ENCODE measurements around the gene GPR61. TPM values are rescaled to one million over a fixed set of nuclear protein-coding genes. Genes with fewer than 3 reads are reported as not detected.
A peak's percentile ranks its signal among the peaks of the same experiment; 100 is the strongest.

GPR61 gene
- polyA plus RNA-seq, 3 donors: 0.28 TPM; not detected in 2

GRCh38 chr1:109532365-109533136 lies 7.1 kb upstream of the GPR61 start:
- Histone ChIP-seq H3K4me3 (replicated peaks in 1 of 3; ENCODE audit: low read depth in 2 of 3, low read length in 3 of 3) (peak overlapping the region in 2 of 3 experiments; percentile 13 to 59), H3K36me3 (replicated peaks in 1 of 2; ENCODE audit: control insufficient read depth in 1 of 2, insufficient read depth in 2 of 2, low read length in 2 of 2) (no peaks in the 10 kb centered on the region), H3K4me1 (ENCODE audit: control insufficient read depth in 1 of 2, insufficient read depth in 2 of 2, low read length in 2 of 2) (peaks cover 10 to 11% of the 10 kb centered on the region in 2 donors), H3K27ac (ENCODE audit: low read depth in 1 of 2, low read length in 2 of 2) (no peak overlapping the region), H2AFZ (ENCODE audit: insufficient read depth, low read depth, low read length, poor library complexity, severe bottlenecking) (peak overlapping the region; percentile 86), H3K27me3 (ENCODE audit: control insufficient read depth in 2 of 2, insufficient read depth in 2 of 2, low read length in 2 of 2) (no peaks in the 10 kb centered on the region), H3K9me3 (replicated peaks in 1 of 2; ENCODE audit: control insufficient read depth in 1 of 2, insufficient read depth in 1 of 2, low read length in 2 of 2) (no peaks in the 10 kb centered on the region), H3K9ac (ENCODE audit: insufficient read depth, low read length, poor library complexity, severe bottlenecking) (peak overlapping the region; percentile 11), H4K20me1 (ENCODE audit: insufficient read depth, low read length) (no peaks in the 10 kb centered on the region), H3K79me2 (ENCODE audit: insufficient read depth, low read length) (no peaks in the 10 kb centered on the region), H3K4me2 (replicated peaks; ENCODE audit: extremely low read depth, low read length, poor library complexity, severe bottlenecking) (peak overlapping the region; percentile 68)
- peak overlapping the region; percentile 61 to 75 for H3K4me3 Mint-ChIP-seq
- H3K27me3 Mint-ChIP-seq (ENCODE audit: low read depth in 3 of 3): peaks cover 0 to 5% (median 2%) of the 10 kb centered on the region in 3 donors
- H3K36me3 Mint-ChIP-seq: no peaks in the 10 kb centered on the region
- TF ChIP-seq CTCF (IDR thresholded peaks at IDR 0.05): peak; percentile 94
- intact Hi-C loops (cut with micrococcal nuclease): loop anchor here (2.0 to 10.0 kb wide), 4 partner anchors 38 to 270 kb away; partner anchors contain the start of gene CYB561D1 (in 1 of the 2)
- no peaks in the 10 kb centered on the region for H3K9me3 Mint-ChIP-seq
- H3K27ac Mint-ChIP-seq: peak overlapping the region in 3 of 7 donors; percentile 2 to 79 (median 27)
- DNase-seq: peak; percentile 69 to 80 (median 77)
- 6% methylated on average over 7 of the region's 12 CpGs for WGBS (ENCODE audit: insufficient coverage)
- peaks cover 9% of the 10 kb centered on the region for H3K4me1 Mint-ChIP-seq

- H3K4me3 Mint-ChIP-seq: no peak overlapping the region
- no peak overlapping the region for H3K9ac ChIP-seq (ENCODE audit: insufficient read depth, low read length, poor library complexity, severe bottlenecking)
- H3K4me1 Mint-ChIP-seq: peaks cover 9% of the 10 kb centered on the region
- TF ChIP-seq CTCF (IDR thresholded peaks at IDR 0.05): no peak
- no peak overlapping the region for H3K27ac ChIP-seq (ENCODE audit: low read depth in 1 of 2, low read length in 2 of 2)
- peaks cover 0 to 3% (median 3%) of the 10 kb centered on the region in 3 donors for H3K27me3 Mint-ChIP-seq (ENCODE audit: low read depth in 3 of 3)
- H3K4me1 ChIP-seq (ENCODE audit: control insufficient read depth in 1 of 2, insufficient read depth in 2 of 2, low read length in 2 of 2): peaks cover 10 to 11% of the 10 kb centered on the region in 2 donors
- no peaks in the 10 kb centered on the region for H3K36me3 ChIP-seq (replicated peaks in 1 of 2; ENCODE audit: control insufficient read depth in 1 of 2, insufficient read depth in 2 of 2, low read length in 2 of 2)
- intact Hi-C loops (cut with micrococcal nuclease): loop anchor here in 1 of 2 donors (10.0 kb wide), 1 partner anchor 260 kb away; no protein-coding TSS in a partner anchor
- H3K9me3 ChIP-seq (replicated peaks in 1 of 2; ENCODE audit: control insufficient read depth in 1 of 2, insufficient read depth in 1 of 2, low read length in 2 of 2): no peaks in the 10 kb centered on the region
- H3K27me3 ChIP-seq (ENCODE audit: control insufficient read depth in 2 of 2, insufficient read depth in 2 of 2, low read length in 2 of 2): no peaks in the 10 kb centered on the region
- H3K4me3 ChIP-seq (replicated peaks in 1 of 3; ENCODE audit: low read depth in 2 of 3, low read length in 3 of 3): no peak overlapping the region
- H4K20me1 ChIP-seq (ENCODE audit: insufficient read depth, low read length): no peaks in the 10 kb centered on the region
- H3K36me3 Mint-ChIP-seq: no peaks in the 10 kb centered on the region
- no peak overlapping the region for H3K4me2 ChIP-seq (replicated peaks; ENCODE audit: extremely low read depth, low read length, poor library complexity, severe bottlenecking)
- no peak overlapping the region for H2AFZ ChIP-seq (ENCODE audit: insufficient read depth, low read depth, low read length, poor library complexity, severe bottlenecking)
- H3K27ac Mint-ChIP-seq: no peak overlapping the region
- H3K9me3 Mint-ChIP-seq: no peaks in the 10 kb centered on the region
- no peaks in the 10 kb centered on the region for H3K79me2 ChIP-seq (ENCODE audit: insufficient read depth, low read length)
- WGBS (ENCODE audit: insufficient coverage): 40% methylated on average over 1 of the region's 1 CpG
- DNase-seq: no peak
These were observed 5.3 kb upstream of the GPR61 start for GRCh38 chr1:109534307-109534858.

All from CD14-positive monocyte (primary cell).